ENCODE measurements around the gene CAMK2N2. TPM values are rescaled to one million over a fixed set of nuclear protein-coding genes. Genes with fewer than 3 reads are reported as not detected.
"Not testable (repeated sequence)": the region's sequence is repeated elsewhere in the genome, so short reads cannot be mapped to it uniquely, and the experiment has no call there.

CAMK2N2 gene
- polyA plus RNA-seq, 4 donors: 0.14 to 0.48 (median 0.20) TPM

- no peak for DNase-seq (ENCODE audit: low read depth in 4 of 4, low spot score in 3 of 4)
Observed at GRCh38 chr3:184275961-184276910, 14.9 kb upstream of the CAMK2N2 start, which contains the start of gene ECE2. TSS of gene ECE2 (plus strand) at chr3:184276022. CDS start at chr3:184276154, 132 bp downstream.

GRCh38 chr3:184275381-184275701 lies 14.0 kb upstream of the CAMK2N2 start:
- no peak for DNase-seq (ENCODE audit: low read depth in 4 of 4, low spot score in 3 of 4)

GRCh38 chr3:184272269-184272668 lies 10.9 kb upstream of the CAMK2N2 start:
- DNase-seq (ENCODE audit: low read depth in 4 of 4, low spot score in 3 of 4): no peak

- DNase-seq (ENCODE audit: low read depth in 4 of 4, low spot score in 3 of 4): not testable (repeated sequence)
Observed at GRCh38 chr3:184267249-184267648, 5.9 kb upstream of the CAMK2N2 start.

- DNase-seq (ENCODE audit: low read depth in 4 of 4, low spot score in 3 of 4): no peak
Observed at GRCh38 chr3:184262764-184263179, 1.4 kb upstream of the CAMK2N2 start.

GRCh38 chr3:184261854-184262763 lies 756 bp upstream of the CAMK2N2 start:
- DNase-seq (ENCODE audit: low read depth in 4 of 4, low spot score in 3 of 4): no peak

- no peak for DNase-seq (ENCODE audit: low read depth in 4 of 4, low spot score in 3 of 4)
Observed at GRCh38 chr3:184260724-184261269, 556 bp downstream of the CAMK2N2 start.

GRCh38 chr3:184259878-184260723 lies 1.3 kb downstream of the CAMK2N2 start:
- DNase-seq (ENCODE audit: low read depth in 4 of 4, low spot score in 3 of 4): no peak

GRCh38 chr3:184259396-184259877 lies 1.9 kb downstream of the CAMK2N2 start:
- no peak for DNase-seq (ENCODE audit: low read depth in 4 of 4, low spot score in 3 of 4)

- no peak for DNase-seq (ENCODE audit: low read depth in 4 of 4, low spot score in 3 of 4)
Observed at GRCh38 chr3:184258926-184259325, 2.4 kb downstream of the CAMK2N2 start.

GRCh38 chr3:184257083-184257915 lies 4.1 kb downstream of the CAMK2N2 start:
- no peak for DNase-seq (ENCODE audit: low read depth in 4 of 4, low spot score in 3 of 4)

- DNase-seq (ENCODE audit: low read depth in 4 of 4, low spot score in 3 of 4): no peak
Observed at GRCh38 chr3:184255291-184256039, 5.9 kb downstream of the CAMK2N2 start.

GRCh38 chr3:184250167-184250828 lies 11.1 kb downstream of the CAMK2N2 start:
- DNase-seq (ENCODE audit: low read depth in 4 of 4, low spot score in 3 of 4): peak in 1 of 4 donors; percentile 70

GRCh38 chr3:184249412-184250166 lies 11.8 kb downstream of the CAMK2N2 start, which contains the start of gene EEF1AKMT4:
TSS of gene EEF1AKMT4 (plus strand) at chr3:184249672. CDS start at chr3:184249695, 23 bp downstream.
- DNase-seq (ENCODE audit: low read depth in 4 of 4, low spot score in 3 of 4): peak; percentile 76 to 89 (median 84)

- peak in 2 of 4 donors; percentile 77 to 79 for DNase-seq (ENCODE audit: low read depth in 4 of 4, low spot score in 3 of 4)
Observed at GRCh38 chr3:184248454-184249411, 12.6 kb downstream of the CAMK2N2 start, which contains the start of gene ALG3. TSS of gene ALG3 (minus strand) at chr3:184248962. CDS start at chr3:184248940, 22 bp downstream.

GRCh38 chr3:184242297-184242685 lies 19.1 kb downstream of the CAMK2N2 start:
- no peak for DNase-seq (ENCODE audit: low read depth in 4 of 4, low spot score in 3 of 4)
